Activated T-cell treated with anti-CD3 and anti-CD28 coated beads, Interleukin-2, amount 50 U/mL, for 4 hours (primary cell): ENCODE results near the gene MAGEF1. TPM values are rescaled to one million over a fixed set of nuclear protein-coding genes. Genes with fewer than 3 reads are reported as not detected.

Experiments
- ATAC-seq, 2 donors: fragments of 200-7000 bp; cut with Tn5 transposase; one replicate each; pipeline ENCODE4 v1.10.0; 2021
- DNase-seq: peaks from one replicate; pipeline ENCODE4 v3.0.0-alpha.2; 2020
- H3K27me3 Mint-ChIP-seq: one replicate; pipeline ENCODE4 v1.8.0; 2021; ENCODE audit warnings: low read depth, mixed read lengths
- H3K36me3 Mint-ChIP-seq: one replicate; pipeline ENCODE4 v1.8.0; 2022; ENCODE audit warnings: mixed read lengths; ENCODE audit not compliant: insufficient read depth
- H3K4me1 Mint-ChIP-seq: one replicate; pipeline ENCODE4 v1.8.0; 2021; ENCODE audit warnings: low read depth, mixed read lengths
- H3K4me3 Mint-ChIP-seq: one replicate; pipeline ENCODE4 v1.8.0; 2021; ENCODE audit warnings: mild to moderate bottlenecking, moderate library complexity, mixed read lengths
- H3K9me3 Mint-ChIP-seq: one replicate; pipeline ENCODE4 v1.8.0; 2021; ENCODE audit warnings: mixed read lengths
- total RNA-seq, 3 donors: library from RNA; stranded (reverse); gene quantifications; one replicate each; pipeline ENCODE4 v1.2.1, GENCODE V29; 2021

Gene MAGEF1, protein sequence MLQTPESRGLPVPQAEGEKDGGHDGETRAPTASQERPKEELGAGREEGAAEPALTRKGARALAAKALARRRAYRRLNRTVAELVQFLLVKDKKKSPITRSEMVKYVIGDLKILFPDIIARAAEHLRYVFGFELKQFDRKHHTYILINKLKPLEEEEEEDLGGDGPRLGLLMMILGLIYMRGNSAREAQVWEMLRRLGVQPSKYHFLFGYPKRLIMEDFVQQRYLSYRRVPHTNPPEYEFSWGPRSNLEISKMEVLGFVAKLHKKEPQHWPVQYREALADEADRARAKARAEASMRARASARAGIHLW
- 10 to 100 TPM; 24.8 to 27.6 (median 25.7) TPM for total RNA-seq

DNA sequence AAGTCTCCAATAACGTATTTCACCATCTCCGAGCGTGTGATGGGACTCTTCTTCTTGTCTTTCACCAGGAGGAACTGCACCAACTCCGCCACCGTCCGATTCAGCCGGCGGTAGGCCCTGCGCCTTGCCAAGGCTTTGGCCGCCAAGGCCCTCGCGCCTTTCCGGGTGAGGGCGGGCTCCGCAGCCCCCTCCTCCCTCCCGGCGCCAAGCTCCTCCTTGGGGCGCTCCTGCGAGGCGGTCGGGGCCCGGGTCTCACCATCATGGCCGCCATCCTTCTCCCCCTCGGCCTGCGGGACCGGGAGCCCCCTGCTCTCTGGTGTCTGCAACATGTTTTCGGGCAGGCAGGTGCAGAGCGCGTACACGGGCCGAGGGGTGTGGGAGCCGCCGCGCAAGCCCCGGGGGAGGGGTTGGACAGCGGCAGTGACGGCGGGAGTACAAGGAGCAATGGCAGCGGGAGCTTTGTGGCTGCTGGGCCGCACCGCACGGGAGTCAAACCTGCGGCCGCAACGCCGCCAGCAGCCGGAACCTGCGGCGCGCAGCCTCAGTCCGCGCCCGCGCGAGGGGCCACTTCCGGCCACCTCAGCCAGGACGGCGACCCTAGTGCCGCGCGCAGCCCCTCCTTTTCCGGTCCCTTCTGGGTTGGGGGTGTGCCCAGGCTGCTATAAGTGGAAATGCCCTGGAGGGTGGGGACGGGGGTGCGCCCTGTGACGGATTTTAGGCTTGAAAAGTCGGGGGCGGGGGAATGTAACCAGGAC lies at the start of gene MAGEF1:
TSS of gene MAGEF1 (minus strand) at position 572 of the 755 bp plus-strand sequence. CDS start at position 329, 243 bp downstream.
- peak within 1 kb of the TSS; percentile 90 for H3K4me3 Mint-ChIP-seq
- no peaks in the 10 kb centered on the region for H3K9me3 Mint-ChIP-seq
- H3K27me3 Mint-ChIP-seq, result no peaks in the 10 kb centered on the region
- peak; percentile 43 for DNase-seq
- peaks cover 26% of the 10 kb centered on the region for H3K4me1 Mint-ChIP-seq
- peak; percentile 95 for ATAC-seq
- H3K36me3 Mint-ChIP-seq, result peaks cover 7% of the 10 kb centered on the region

DNA sequence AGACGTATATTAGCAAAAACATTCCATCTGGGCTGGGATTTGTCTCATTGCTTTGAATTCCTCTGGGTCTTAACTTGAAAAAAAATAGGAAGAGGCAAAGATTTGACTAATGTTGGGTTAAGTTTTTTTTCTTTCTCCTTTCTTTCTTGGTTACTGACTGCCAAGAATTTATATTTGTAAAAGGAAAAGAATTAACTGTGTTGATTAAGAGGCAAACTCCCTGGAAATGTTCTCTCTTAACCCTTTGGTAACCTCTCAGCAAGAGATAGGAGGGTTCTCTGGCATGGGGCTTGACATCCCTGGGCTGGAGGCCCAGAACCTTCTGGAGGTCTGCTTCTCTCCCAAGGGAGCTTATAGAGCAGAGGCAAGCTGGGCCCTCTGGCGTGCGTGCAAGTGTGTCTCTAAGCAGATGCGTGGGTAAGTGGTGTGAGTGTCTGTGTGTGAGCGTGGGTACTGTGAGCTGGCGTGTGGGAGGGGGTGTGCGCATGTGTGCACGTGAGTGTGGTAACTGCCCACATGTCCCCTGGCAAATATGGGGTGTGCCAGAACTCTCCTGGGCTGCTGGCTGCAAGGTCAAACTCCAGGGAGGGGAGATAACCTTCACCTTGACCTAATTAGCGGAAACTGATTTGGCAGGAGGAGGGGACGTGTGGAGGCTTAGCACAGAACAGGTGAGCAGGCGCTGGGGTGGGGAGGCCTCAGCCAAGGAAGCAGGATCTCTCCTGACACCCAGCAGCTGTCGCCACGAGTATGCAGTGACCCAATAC lies 49.4 kb upstream of the MAGEF1 start:
- no peaks in the 10 kb centered on the region for H3K9me3 Mint-ChIP-seq
- H3K4me1 Mint-ChIP-seq, result peaks cover 2% of the 10 kb centered on the region
- no peak for DNase-seq
- peaks cover 2% of the 10 kb centered on the region for H3K27me3 Mint-ChIP-seq
- H3K4me3 Mint-ChIP-seq, result no peak overlapping the region
- H3K36me3 Mint-ChIP-seq, result no peaks in the 10 kb centered on the region
- no peak for ATAC-seq

DNA sequence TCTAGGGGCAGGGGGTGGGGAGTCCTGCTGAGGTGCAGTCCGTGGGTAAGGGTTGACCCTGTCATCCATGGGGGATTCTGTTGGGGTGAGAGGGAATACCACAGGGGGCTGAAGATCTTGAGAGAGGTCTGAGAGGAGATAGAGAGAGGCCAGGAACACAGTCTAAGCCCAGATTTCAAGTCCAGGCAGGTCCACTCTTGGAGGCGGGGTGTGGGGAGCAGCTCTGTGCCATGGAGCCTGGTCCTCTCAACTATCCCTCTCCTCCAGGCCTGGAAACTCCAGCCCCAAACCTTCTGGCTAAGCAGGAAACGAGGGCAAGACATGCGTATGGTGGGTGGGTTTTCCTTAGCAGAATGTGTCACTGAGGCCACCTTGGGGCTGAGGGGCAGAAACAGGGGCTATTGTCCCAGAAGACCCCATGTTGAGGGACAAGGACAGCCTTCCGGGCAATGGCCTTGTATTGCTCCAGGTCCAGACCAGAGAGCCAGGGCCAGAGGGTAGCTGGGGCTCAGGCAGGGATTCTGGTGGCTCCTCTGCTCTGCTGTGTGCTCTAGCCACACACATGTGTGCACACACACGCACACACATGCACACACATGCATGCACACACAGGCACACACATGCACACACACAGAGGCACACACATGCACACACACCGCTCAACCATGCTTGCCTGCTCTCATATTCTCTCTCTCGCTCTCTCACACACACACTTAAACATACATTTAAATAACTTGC lies 48.6 kb upstream of the MAGEF1 start:
- no peak for ATAC-seq
- Mint-ChIP-seq H3K36me3 (no peaks in the 10 kb centered on the region), H3K4me1 (peaks cover 2% of the 10 kb centered on the region)

DNA sequence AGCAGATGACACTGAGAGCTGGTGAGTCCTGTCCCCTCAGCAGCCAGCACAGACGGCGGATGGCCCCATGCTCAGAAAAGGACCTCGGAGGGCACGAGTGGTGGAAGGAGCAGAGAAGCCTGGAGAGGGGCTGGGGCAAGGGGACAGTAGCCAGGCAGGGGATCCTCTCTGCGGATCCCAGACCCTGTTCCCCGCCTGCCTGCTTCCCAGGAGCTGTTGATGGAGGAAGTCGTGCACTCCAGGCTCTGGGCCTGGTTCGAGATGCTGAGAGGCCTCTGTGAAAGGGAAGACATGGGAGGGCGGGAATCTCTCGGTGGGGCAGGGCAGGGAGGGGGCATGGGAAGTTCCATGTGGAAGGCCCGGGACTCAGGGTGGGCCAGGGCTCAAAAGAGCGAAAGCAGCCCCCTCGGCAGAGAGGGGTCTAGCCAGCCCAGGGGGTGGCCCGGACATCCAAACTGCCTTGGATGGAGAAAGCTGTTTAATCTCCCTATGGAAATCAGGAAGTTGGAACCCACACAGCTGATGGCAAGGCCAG lies 47.9 kb upstream of the MAGEF1 start:
- H3K27me3 Mint-ChIP-seq, result peaks cover 2% of the 10 kb centered on the region
- ATAC-seq (no peak), DNase-seq (no peak)
- H3K4me3 Mint-ChIP-seq, result no peak overlapping the region
- H3K36me3 Mint-ChIP-seq, result no peaks in the 10 kb centered on the region
- H3K4me1 Mint-ChIP-seq, result peaks cover 2% of the 10 kb centered on the region
- no peaks in the 10 kb centered on the region for H3K9me3 Mint-ChIP-seq

More for the DNA sequence above, 48.6 kb upstream of the MAGEF1 start:
- H3K27me3 Mint-ChIP-seq, result peaks cover 2% of the 10 kb centered on the region
- no peak for DNase-seq
- no peak overlapping the region for H3K4me3 Mint-ChIP-seq
- no peaks in the 10 kb centered on the region for H3K9me3 Mint-ChIP-seq

DNA sequence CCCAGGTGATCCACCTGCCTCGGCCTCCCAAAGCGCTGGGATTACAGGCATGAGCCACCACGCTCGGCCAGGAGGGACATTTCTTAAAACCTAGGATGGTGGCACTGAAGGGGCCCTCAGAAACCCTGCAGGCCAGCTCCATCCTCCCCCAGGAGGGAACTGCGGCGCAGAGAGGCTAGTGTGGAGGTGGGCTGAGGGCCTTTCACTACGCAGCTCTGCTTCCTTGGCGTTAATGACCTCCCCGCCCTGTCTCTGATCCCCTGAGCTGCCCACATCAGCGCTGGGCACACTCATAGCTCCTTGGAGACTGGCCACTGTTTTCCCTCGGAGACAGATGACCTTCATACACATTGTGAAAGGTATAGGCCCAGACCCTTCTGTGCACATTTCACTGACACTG lies 46.2 kb upstream of the MAGEF1 start:
- Mint-ChIP-seq H3K36me3 (no peaks in the 10 kb centered on the region), H3K9me3 (no peaks in the 10 kb centered on the region), H3K4me3 (no peak overlapping the region), H3K4me1 (peaks cover 2% of the 10 kb centered on the region), H3K27me3 (peaks cover 2% of the 10 kb centered on the region)
- DNase-seq (no peak), ATAC-seq (no peak)

DNA sequence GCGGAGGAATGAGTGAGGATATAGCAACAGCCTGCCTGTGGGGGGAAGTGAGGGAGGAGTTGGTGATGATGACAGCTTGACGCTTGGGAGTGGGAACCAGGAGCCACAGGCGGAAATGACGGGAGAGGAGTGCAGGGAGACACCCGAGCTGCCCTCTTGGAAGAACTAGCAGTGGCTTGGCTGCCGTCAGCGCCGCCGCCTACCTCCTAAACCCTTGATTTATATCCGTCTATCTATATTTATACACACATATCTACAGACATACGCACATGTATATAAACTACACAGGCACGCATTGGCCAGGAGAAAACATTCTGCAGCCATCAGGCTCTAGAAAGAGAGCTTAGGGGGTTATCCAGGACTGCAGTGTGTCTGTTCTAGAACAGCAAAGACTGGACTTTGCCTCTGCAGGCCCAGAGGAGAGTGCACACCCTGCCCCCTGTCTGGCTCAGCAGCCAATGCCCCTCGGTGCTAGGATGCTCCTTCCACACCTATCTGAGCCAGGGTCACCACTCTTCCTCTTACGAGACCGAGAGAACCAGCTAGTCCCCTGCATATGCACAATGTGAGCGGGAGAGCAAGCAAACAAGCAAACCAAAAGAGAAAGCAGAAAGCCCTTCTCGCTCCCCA lies 45.3 kb upstream of the MAGEF1 start:
- Mint-ChIP-seq H3K9me3 (no peaks in the 10 kb centered on the region), H3K4me3 (no peak overlapping the region), H3K27me3 (peaks cover 2% of the 10 kb centered on the region), H3K4me1 (peaks cover 2% of the 10 kb centered on the region), H3K36me3 (no peaks in the 10 kb centered on the region)
- no peak for ATAC-seq
- DNase-seq, result no peak

DNA sequence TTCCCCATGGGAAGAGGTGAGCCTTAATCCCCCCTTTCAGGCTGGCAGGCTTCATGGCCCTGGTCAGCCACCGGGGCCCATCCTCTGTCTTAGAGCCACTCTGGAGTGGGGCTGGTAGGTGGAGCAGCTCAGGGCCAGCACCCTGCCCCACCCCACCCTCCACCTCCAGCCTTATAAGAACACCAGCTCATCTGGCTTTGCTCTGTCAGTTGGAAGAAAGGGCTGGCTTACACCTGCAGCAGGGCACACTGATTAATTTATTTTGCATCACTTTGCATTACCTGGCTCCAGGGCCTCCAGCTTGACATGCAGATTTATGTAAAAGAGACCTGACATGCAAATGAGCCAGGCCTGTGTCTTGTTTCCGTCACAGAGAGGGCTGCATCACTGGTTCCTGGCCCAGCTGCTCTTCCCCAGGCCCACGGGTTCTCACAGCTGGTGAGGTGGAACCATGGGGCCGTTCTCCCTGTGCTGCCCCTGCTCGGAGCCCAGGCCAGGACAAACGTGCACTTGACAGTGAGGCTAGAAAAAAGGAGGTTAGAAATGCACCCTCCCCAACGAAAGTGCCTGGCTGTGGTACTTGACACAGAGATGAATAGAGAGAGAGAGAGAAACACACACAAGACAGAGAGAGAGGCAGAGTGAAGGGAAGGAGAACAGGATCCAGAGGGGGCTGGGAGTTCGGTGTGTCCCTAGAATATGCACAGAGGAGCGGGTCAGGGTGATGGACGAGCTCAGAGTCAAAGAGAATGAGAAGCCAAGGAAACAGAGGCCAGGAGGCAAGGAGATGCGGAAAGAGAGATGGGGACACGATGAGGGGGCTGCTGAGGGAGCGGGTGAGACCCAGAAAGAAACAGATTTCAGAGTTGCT lies 44.5 kb upstream of the MAGEF1 start:
- Mint-ChIP-seq H3K4me3 (no peak overlapping the region), H3K36me3 (no peaks in the 10 kb centered on the region), H3K27me3 (peaks cover 2% of the 10 kb centered on the region), H3K9me3 (no peaks in the 10 kb centered on the region), H3K4me1 (peaks cover 2% of the 10 kb centered on the region)
- DNase-seq (no peak), ATAC-seq (peak in 1 of 2 donors; percentile 37)

DNA sequence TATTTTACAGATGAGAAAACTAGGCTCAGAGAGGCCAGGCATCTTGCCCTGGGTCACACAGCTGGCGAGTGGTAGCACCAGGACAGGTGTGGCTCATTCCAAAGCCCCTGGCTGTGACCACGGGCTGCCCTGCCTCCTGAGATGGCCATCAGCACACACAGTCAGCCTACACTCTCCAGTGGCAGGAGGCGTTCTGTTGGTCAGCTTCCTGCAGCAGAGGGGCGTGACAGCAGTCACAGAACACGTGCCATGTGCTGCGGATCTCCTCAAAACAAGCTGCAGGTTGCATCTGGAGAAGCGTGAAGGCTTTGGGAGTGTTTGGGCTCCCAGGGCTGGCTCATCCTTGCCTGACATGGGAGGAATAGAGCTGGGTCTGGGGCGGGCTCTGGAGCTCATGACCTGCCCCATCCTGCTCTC lies 43.5 kb upstream of the MAGEF1 start:
- Mint-ChIP-seq H3K9me3 (no peaks in the 10 kb centered on the region), H3K4me3 (no peak overlapping the region), H3K36me3 (no peaks in the 10 kb centered on the region), H3K4me1 (peaks cover 2% of the 10 kb centered on the region), H3K27me3 (peaks cover 5% of the 10 kb centered on the region)
- DNase-seq (no peak), ATAC-seq (no peak)

DNA sequence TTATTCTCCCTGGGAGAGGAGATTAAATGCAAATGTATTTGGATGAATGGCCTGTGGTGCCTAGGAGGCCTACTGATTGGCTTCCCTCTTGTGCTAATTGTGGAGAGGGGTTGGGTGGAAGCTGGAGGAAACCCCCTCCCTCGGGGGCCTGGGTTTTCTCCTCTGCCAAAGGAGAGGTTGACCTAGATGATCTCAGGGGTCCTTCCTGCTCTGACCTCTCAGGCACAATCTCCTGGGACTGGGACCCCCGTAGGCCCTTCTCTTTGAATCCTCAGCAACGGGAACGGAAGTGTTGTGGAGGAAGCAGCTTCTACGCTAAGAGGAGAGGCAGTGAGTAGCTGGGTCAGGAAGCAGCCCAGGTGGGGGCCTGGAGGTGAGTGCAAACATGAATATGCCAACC lies 40.5 kb upstream of the MAGEF1 start:
- Mint-ChIP-seq H3K9me3 (no peaks in the 10 kb centered on the region), H3K4me1 (peaks cover 2% of the 10 kb centered on the region), H3K27me3 (peaks cover 17% of the 10 kb centered on the region), H3K36me3 (no peaks in the 10 kb centered on the region), H3K4me3 (no peak overlapping the region)
- no peak for ATAC-seq
- DNase-seq, result no peak

DNA sequence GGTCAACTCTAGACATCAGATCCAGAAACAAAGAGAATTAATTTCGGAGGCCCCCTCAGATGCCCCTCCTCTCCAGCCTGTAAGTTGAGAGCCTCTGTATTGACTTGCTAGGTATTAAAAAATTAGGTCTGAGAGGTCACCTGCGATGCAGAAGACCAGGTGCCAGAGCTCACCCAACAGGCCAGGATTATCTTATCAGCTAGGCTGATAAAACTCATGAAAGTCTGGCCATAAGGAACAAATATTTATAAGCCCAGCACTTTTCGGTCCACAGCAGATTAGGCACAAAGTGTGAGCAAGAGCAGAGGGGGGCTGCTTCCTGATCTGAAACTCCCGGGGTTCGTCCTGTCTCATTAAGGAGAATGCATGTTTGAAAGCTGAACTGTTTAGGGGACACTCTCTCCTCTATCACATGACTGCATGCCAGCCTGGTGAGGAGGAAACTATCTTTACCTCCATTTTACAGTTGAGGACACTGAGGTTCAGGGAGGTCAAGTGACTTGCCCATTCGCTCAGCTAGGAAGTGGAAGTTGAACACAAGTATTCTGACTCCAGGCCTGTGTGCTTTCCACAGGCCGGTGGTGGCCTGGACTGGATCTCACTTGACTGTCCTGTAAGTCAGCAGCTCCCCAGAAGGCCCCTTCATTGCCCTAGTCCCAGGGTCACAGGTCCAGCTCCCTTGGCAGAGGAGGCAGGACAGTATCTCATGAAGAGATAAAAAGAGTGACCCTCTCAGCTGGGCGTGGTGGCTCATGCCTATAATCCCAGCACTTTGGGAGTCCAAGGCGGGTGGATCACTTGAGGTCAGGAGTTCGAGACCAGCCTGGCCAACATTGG lies 39.6 kb upstream of the MAGEF1 start:
- peaks cover 17% of the 10 kb centered on the region for H3K27me3 Mint-ChIP-seq
- H3K9me3 Mint-ChIP-seq, result no peaks in the 10 kb centered on the region
- H3K36me3 Mint-ChIP-seq, result no peaks in the 10 kb centered on the region
- DNase-seq (no peak), ATAC-seq (no peak)
- H3K4me3 Mint-ChIP-seq, result no peak overlapping the region
- no peaks in the 10 kb centered on the region for H3K4me1 Mint-ChIP-seq

DNA sequence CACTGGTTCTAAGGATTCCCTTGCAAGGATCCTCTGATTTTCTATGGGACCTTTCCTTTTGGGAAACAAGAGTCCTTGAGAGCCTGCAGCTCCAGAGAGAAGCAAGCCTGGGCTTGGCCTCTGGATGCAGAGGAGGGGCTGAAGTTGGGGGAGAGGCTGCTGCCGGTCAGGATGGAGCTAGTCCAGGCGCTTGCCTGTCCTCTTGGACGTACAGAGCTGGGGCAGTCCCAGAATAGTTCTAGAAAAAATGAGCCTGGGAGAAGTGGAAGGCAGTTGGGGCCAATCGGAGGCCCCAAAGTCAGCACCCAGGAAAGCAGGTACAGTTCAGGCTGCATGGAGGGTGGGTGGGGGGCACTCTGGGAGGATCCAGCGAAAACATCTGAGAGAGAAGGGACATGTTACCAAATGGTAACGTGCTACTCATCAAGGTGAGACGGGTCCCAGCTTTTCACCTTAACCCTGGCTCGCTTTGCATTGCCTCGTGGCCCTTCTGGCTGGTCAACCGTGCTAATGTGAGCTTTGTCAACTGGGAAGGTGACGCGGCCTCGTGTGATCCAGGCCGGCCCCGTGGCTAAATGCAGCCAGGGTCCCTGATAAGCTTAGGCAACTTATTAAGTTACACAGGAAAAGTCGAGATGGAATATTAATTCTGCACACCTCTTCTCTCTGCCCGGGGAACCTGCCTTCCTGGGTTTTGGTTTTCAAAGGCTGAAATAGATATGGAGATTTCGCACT lies 38.7 kb upstream of the MAGEF1 start:
- Mint-ChIP-seq H3K27me3 (peaks cover 17% of the 10 kb centered on the region), H3K9me3 (no peaks in the 10 kb centered on the region)

More for the DNA sequence above, 38.7 kb upstream of the MAGEF1 start:
- no peak overlapping the region for H3K4me3 Mint-ChIP-seq
- H3K36me3 Mint-ChIP-seq, result no peaks in the 10 kb centered on the region
- DNase-seq (no peak), ATAC-seq (no peak)
- no peaks in the 10 kb centered on the region for H3K4me1 Mint-ChIP-seq
